Neuronal stem cell (in vitro differentiated cells): ENCODE measurements around the gene GRIA4.

Experiments used
- DNase-seq: peaks from one replicate; pipeline ENCODE4 v3.0.0-alpha.2; 2013; ENCODE audit warnings: low spot score
- H2AFZ ChIP-seq: one replicate; pipeline ENCODE4 v1.6.1; 2013; ENCODE audit warnings: mild to moderate bottlenecking, low read length, inconsistent platforms
- H2AK5ac ChIP-seq: 2 replicates; pipeline ENCODE4 v1.6.1; 2013; ENCODE audit warnings: low read depth, mild to moderate bottlenecking, inconsistent platforms, low read length, moderate library complexity, mixed read lengths
- H2BK120ac ChIP-seq: 2 replicates; pipeline ENCODE4 v1.6.1; 2013; ENCODE audit warnings: low read depth, mild to moderate bottlenecking, inconsistent platforms, low read length, moderate library complexity, mixed read lengths
- H2BK12ac ChIP-seq: one replicate; pipeline ENCODE4 v1.6.1; 2013; ENCODE audit warnings: low read length, inconsistent platforms
- H2BK15ac ChIP-seq: 2 replicates; pipeline ENCODE4 v1.6.1; 2013; ENCODE audit warnings: mild to moderate bottlenecking, low read length, inconsistent platforms, mixed read lengths
- H2BK5ac ChIP-seq: one replicate; pipeline ENCODE4 v1.6.1; 2013; ENCODE audit warnings: inconsistent platforms, mild to moderate bottlenecking, low read length, moderate library complexity
- H3K14ac ChIP-seq: one replicate; pipeline ENCODE4 v1.6.1; 2013; ENCODE audit warnings: low read length, inconsistent platforms
- H3K18ac ChIP-seq: 2 replicates; pipeline ENCODE4 v1.6.1; 2013; ENCODE audit warnings: low read length, inconsistent platforms
- H3K23ac ChIP-seq: 2 replicates; pipeline ENCODE4 v1.6.1; 2013; ENCODE audit warnings: low read depth, mild to moderate bottlenecking, mixed read lengths, low read length, inconsistent platforms; ENCODE audit not compliant: poor library complexity
- H3K27ac ChIP-seq: replicated peaks from 3 replicates; pipeline ENCODE4 v1.5.1; 2013; ENCODE audit warnings: low read length, inconsistent platforms
- H3K27me3 ChIP-seq, 3 experiments: 2 replicates each; pipeline ENCODE4 v1.6.1; 2013; ENCODE audit warnings: low read length in 3 of 3, mild to moderate bottlenecking in 2 of 3, inconsistent platforms in 1 of 3, low read depth in 1 of 3, mixed read lengths in 1 of 3, moderate library complexity in 1 of 3; ENCODE audit not compliant: control insufficient read depth in 3 of 3, insufficient read depth in 3 of 3
- H3K36me3 ChIP-seq, 2 donors: replicated peaks in 1 of 2; 2 replicates each; pipeline ENCODE4 v1.6.1; 2013; ENCODE audit warnings: low read length in 2 of 2; ENCODE audit not compliant: control insufficient read depth in 2 of 2, insufficient read depth in 2 of 2
- H3K4ac ChIP-seq: 2 replicates; pipeline ENCODE4 v1.6.1; 2013; ENCODE audit warnings: inconsistent platforms, mild to moderate bottlenecking, low read length, moderate library complexity
- H3K4me1 ChIP-seq, 2 donors: 1 replicate in 1 of 2; 2 replicates in 1 of 2; pipeline ENCODE4 v1.6.1; 2013; ENCODE audit warnings: low read length in 2 of 2, low read depth in 1 of 2; ENCODE audit not compliant: control insufficient read depth in 2 of 2, insufficient read depth in 1 of 2
- H3K4me2 ChIP-seq: one replicate; pipeline ENCODE4 v1.6.1; 2013; ENCODE audit warnings: mild to moderate bottlenecking, low read length, inconsistent platforms; ENCODE audit not compliant: insufficient read depth, poor library complexity, severe bottlenecking
- H3K4me3 ChIP-seq, 2 donors: 2 replicates each; pipeline ENCODE4 v1.5.1; 2013; ENCODE audit warnings: low read length in 2 of 2, mild to moderate bottlenecking in 2 of 2, inconsistent platforms in 1 of 2, moderate library complexity in 1 of 2
- H3K79me1 ChIP-seq: one replicate; pipeline ENCODE4 v1.6.1; 2013; ENCODE audit warnings: low read depth, mild to moderate bottlenecking, inconsistent platforms, low read length, moderate library complexity
- H3K9ac ChIP-seq: one replicate; pipeline ENCODE4 v1.6.1; 2013; ENCODE audit warnings: mild to moderate bottlenecking, low read depth, low read length, inconsistent platforms; ENCODE audit not compliant: poor library complexity
- H3K9me3 ChIP-seq, 2 donors: replicated peaks in 1 of 2; 2 replicates each; pipeline versions ENCODE3 to v1.6.1; 2013; ENCODE audit warnings: low read length in 2 of 2, mild to moderate bottlenecking in 2 of 2, inconsistent platforms in 1 of 2, low read depth in 1 of 2, mixed read lengths in 1 of 2, moderate library complexity in 1 of 2; ENCODE audit not compliant: control insufficient read depth in 2 of 2, insufficient read depth in 1 of 2
- H4K8ac ChIP-seq: one replicate; pipeline ENCODE4 v1.6.1; 2013; ENCODE audit warnings: low read depth, mild to moderate bottlenecking, inconsistent platforms, low read length, moderate library complexity
- H4K91ac ChIP-seq: one replicate; pipeline ENCODE4 v1.6.1; 2013; ENCODE audit warnings: low read length, low read depth, mild to moderate bottlenecking, inconsistent platforms; ENCODE audit not compliant: poor library complexity
- WGBS, 2 donors: extraction: QIAGEN DNeasy Blood & Tissue Kit; methylation state at CpG; one replicate each; pipeline ENCODE4 v1.1.7; 2013; ENCODE audit warnings: missing lambda C conversion rate in 2 of 2, mixed read lengths in 1 of 2; ENCODE audit not compliant: insufficient read length in 2 of 2, insufficient replicate concordance in 1 of 2; ENCODE audit errors: extremely low coverage in 2 of 2; 5-methylcytosine and 5-hydroxymethylcytosine counted together

Gene GRIA4

DNA sequence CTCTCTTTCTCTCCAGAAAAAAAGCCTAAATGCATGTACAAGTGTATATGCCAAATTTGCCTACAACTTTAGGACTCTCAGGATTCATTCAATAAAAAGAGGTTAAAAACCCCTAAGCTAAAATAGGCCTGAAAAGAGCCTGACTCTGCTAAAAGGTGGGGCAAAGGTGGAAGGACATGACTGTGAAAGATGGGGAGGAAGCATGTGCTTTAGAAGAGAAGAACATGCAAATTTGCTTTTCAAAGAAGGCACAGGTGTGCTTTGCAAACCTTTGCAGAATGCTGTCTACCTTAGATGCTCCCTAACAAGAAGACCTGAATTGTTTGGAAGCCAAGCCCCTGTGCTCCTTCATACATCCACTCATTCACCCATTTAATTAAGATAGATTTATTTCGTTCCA lies 87.4 kb downstream of the GRIA4 start:
- Histone ChIP-seq H3K79me1 (no peaks in the 10 kb centered on the region), H2AFZ (no peak overlapping the region), H2AK5ac (no peak overlapping the region), H3K4me3 (no peak overlapping the region), H3K4ac (no peak overlapping the region), H3K27ac (no peak overlapping the region), H3K14ac (no peak overlapping the region), H3K36me3 (no peaks in the 10 kb centered on the region), H2BK5ac (no peak overlapping the region), H4K8ac (no peak overlapping the region), H2BK12ac (no peak overlapping the region), H3K23ac (no peak overlapping the region), H3K4me2 (no peak overlapping the region), H3K27me3 (no peaks in the 10 kb centered on the region), H3K9ac (no peak overlapping the region), H3K9me3 (no peaks in the 10 kb centered on the region), H2BK120ac (no peak overlapping the region), H4K91ac (no peak overlapping the region), H3K4me1 (peaks cover 0 to 14% of the 10 kb centered on the region in 2 donors), H3K18ac (no peak overlapping the region), H2BK15ac (no peak overlapping the region)
- no CpG with 5 or more reads among the region's 1 CpG for WGBS, 2 donors
- DNase-seq, result no peak

DNA sequence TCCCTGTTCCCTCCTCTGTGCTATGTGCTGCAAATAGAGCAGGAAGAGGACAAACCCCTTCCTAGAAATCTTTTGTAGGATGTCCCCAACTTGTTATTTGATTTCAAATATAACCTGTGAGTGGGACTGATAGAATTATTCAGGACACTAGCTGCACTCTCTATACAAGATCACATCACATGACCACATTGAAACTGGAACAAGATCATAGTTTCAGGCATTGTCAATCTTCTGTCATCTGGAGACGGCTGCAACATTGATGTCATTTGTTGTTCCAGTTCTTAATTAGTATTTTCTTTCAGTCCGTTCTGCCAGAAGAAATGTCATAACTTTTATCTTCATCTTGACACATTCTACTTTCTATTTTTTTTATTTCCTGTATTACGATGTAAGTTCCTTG lies 89.3 kb downstream of the GRIA4 start:
- no peak overlapping the region for H3K4ac ChIP-seq
- H2AK5ac ChIP-seq, result no peak overlapping the region
- no peak overlapping the region for H3K4me2 ChIP-seq
- H3K79me1 ChIP-seq, result no peaks in the 10 kb centered on the region
- no peak overlapping the region for H4K8ac ChIP-seq
- H3K27me3 ChIP-seq, result no peaks in the 10 kb centered on the region
- no peak overlapping the region for H2AFZ ChIP-seq
- H4K91ac ChIP-seq, result no peak overlapping the region
- H3K4me1 ChIP-seq, result peaks cover 0 to 14% of the 10 kb centered on the region in 2 donors
- WGBS, 2 donors, result no CpG with 5 or more reads among the region's 3 CpGs
- H3K27ac ChIP-seq, result no peak overlapping the region
- no peak overlapping the region for H3K18ac ChIP-seq
- H3K4me3 ChIP-seq, result no peak overlapping the region
- H2BK5ac ChIP-seq, result no peak overlapping the region
- H2BK120ac ChIP-seq, result no peak overlapping the region
- no peak overlapping the region for H3K14ac ChIP-seq
- H3K9me3 ChIP-seq, result no peaks in the 10 kb centered on the region
- H3K23ac ChIP-seq, result no peak overlapping the region
- no peak for DNase-seq
- H2BK15ac ChIP-seq, result no peak overlapping the region
- no peaks in the 10 kb centered on the region for H3K36me3 ChIP-seq
- H2BK12ac ChIP-seq, result no peak overlapping the region
- H3K9ac ChIP-seq, result no peak overlapping the region

DNA sequence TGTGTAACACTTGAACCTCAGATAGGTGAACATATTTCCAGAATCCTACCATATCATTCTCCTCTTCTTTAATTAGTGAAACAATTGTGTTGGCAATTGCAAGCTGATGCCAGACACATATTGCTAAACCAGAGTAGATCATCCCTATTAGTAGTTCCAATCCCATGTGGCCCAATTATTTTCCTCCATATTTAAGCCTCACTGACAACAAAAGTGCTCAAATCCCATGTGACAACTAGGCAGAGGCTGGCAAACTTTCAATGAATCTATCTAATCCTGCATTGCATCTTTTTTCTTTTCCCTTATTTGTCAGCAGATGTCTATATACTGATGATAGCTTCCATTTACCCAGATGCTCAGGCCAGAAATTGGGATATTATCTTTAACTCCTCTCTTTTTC lies 90.4 kb downstream of the GRIA4 start:
- H3K23ac ChIP-seq, result no peak overlapping the region
- H3K27ac ChIP-seq, result no peak overlapping the region
- H3K36me3 ChIP-seq, result no peaks in the 10 kb centered on the region
- no peak overlapping the region for H2BK120ac ChIP-seq
- no peak overlapping the region for H2BK15ac ChIP-seq
- no peak overlapping the region for H4K8ac ChIP-seq
- H3K4me2 ChIP-seq, result no peak overlapping the region
- no peaks in the 10 kb centered on the region for H3K79me1 ChIP-seq
- no peak overlapping the region for H3K18ac ChIP-seq
- H3K4ac ChIP-seq, result no peak overlapping the region
- H3K27me3 ChIP-seq, result no peaks in the 10 kb centered on the region
- no peak for DNase-seq
- no peak overlapping the region for H2BK12ac ChIP-seq
- H3K4me1 ChIP-seq, result peaks cover 0 to 14% of the 10 kb centered on the region in 2 donors
- H4K91ac ChIP-seq, result no peak overlapping the region
- H3K14ac ChIP-seq, result no peak overlapping the region
- H2AFZ ChIP-seq, result no peak overlapping the region
- H3K9ac ChIP-seq, result no peak overlapping the region
- H3K9me3 ChIP-seq, result no peaks in the 10 kb centered on the region
- H3K4me3 ChIP-seq, result no peak overlapping the region
- no peak overlapping the region for H2AK5ac ChIP-seq
- no peak overlapping the region for H2BK5ac ChIP-seq

DNA sequence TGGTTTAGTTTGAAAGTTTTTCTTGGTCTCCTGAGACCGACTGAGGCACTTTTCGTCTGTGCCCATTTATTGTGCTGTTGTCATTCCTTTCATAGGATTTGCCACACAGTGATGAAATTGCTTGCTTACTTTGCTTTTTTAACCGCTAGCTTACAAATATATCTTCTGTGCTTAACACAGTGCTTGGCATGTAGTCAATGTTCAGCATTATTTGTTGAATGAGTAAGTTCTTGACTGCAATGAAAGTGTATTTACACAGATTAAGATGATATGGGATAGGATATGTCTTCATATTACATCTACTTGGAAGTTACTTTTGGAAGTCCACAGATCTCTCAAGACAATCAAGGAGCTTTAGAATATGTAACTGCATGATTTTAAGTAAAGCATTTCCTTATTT lies 91.2 kb downstream of the GRIA4 start:
- peaks cover 1 to 14% of the 10 kb centered on the region in 2 donors for H3K4me1 ChIP-seq
- no peak overlapping the region for H2BK120ac ChIP-seq
- no peaks in the 10 kb centered on the region for H3K79me1 ChIP-seq
- H3K4ac ChIP-seq, result no peak overlapping the region
- no peak overlapping the region for H2BK12ac ChIP-seq
- H3K4me2 ChIP-seq, result no peak overlapping the region
- H3K14ac ChIP-seq, result no peak overlapping the region
- DNase-seq, result no peak
- no peak overlapping the region for H2AK5ac ChIP-seq
- H3K36me3 ChIP-seq, result no peaks in the 10 kb centered on the region
- no peak overlapping the region for H3K27ac ChIP-seq
- H3K9me3 ChIP-seq, result no peaks in the 10 kb centered on the region
- H3K27me3 ChIP-seq, result no peaks in the 10 kb centered on the region
- H3K9ac ChIP-seq, result no peak overlapping the region
- no peak overlapping the region for H3K4me3 ChIP-seq
- no peak overlapping the region for H2BK15ac ChIP-seq
- H4K91ac ChIP-seq, result no peak overlapping the region
- no peak overlapping the region for H2AFZ ChIP-seq
- no peak overlapping the region for H4K8ac ChIP-seq
- no CpG with 5 or more reads among the region's 3 CpGs for WGBS, 2 donors
- H2BK5ac ChIP-seq, result no peak overlapping the region
- H3K18ac ChIP-seq, result no peak overlapping the region
- no peak overlapping the region for H3K23ac ChIP-seq
